K562 (cell line): Measurements from ENCODE around the gene DDIT3. TPM values are rescaled to one million over a fixed set of nuclear protein-coding genes. Genes with fewer than 3 reads are reported as not detected.
A peak's percentile ranks its signal among the peaks of the same experiment; 100 is the strongest.

Source experiments
- ATF3 ChIP-seq, 2 experiments: fragments of 450-650 bp in 1 of 2; sonication (generic) in 1 of 2; formaldehyde crosslinking in 1 of 2; IDR thresholded peaks in 1 of 2; conservative IDR thresholded peaks in 1 of 2; 2 replicates each; pipeline versions ENCODE4 v1.6.1 to v1.8.1; 2016 to 2023; ENCODE audit warnings: mild to moderate bottlenecking in 2 of 2, moderate library complexity in 2 of 2, inconsistent platforms in 1 of 2, missing genetic modification reagents in 1 of 2
- PCBP2 ChIP-seq: fragments of 200-400 bp; formaldehyde crosslinking; IDR thresholded peaks from 2 replicates; pipeline ENCODE4 v1.6.1; 2018; ENCODE audit warnings: low read length, low read depth, mild to moderate bottlenecking, moderate library complexity; ENCODE audit not compliant: poor library complexity, severe bottlenecking
- POU5F1 ChIP-seq: fragments of 150-350 bp; IDR thresholded peaks from 2 replicates; pipeline ENCODE4 v1.6.1; 2014; ENCODE audit warnings: borderline replicate concordance, low read length, low read depth, mild to moderate bottlenecking; ENCODE audit not compliant: partially characterized antibody
- SIRT6 ChIP-seq: IDR thresholded peaks from one replicate; pipeline ENCODE4 v1.6.1; 2012; ENCODE audit warnings: low read depth, mild to moderate bottlenecking, control low read depth, inconsistent platforms, low read length, moderate library complexity
- SRF ChIP-seq, 2 experiments: fragments of 250-450, 450-650 bp in 1 of 2; sonication (Bioruptor Pico) in 1 of 2; sonication (generic) in 1 of 2; formaldehyde crosslinking; IDR thresholded peaks; 2 replicates each; pipeline versions ENCODE4 v1.5.0 to v1.5.1; 2020 to 2022; ENCODE audit warnings: mild to moderate bottlenecking in 1 of 2, missing genetic modification reagents in 1 of 2
- ZNF23 ChIP-seq: fragments of 250-450 bp; sonication (Bioruptor Pico); IDR thresholded peaks from 2 replicates; pipeline ENCODE4 v1.4.0; 2020; ENCODE audit warnings: mild to moderate bottlenecking
- polyA plus RNA-seq, 8 experiments: library from polyadenylated mRNA; depleted of rRNA in 4 of 8; stranded (reverse) in 5 of 8; unstranded in 3 of 8; fragments of >200 nt; fragmentation: Nextera tagmentation in 2 of 8; fragmentation: Illumina TruSeq in 1 of 8; extraction: Ambion mirVana in 2 of 8; extraction: Trizol in 1 of 8; gene quantifications; 2 replicates each; pipeline versions ENCODE4 v1.2.1 to v1.2.3, GENCODE V29; 2011 to 2014; ENCODE audit warnings: inconsistent platforms in 1 of 8, missing spikeins in 1 of 8
- total RNA-seq, 7 experiments: library from RNA; depleted of rRNA in 6 of 7; stranded (reverse); fragments of >200 nt in 6 of 7; fragmentation: Illumina TruSeq in 2 of 7; extraction: Trizol in 2 of 7; gene quantifications; 2 replicates each; pipeline versions ENCODE4 v1.2.1 to v1.2.3, GENCODE V29; 2011 to 2021; ENCODE audit warnings: low replicate concordance in 1 of 7
- TF ChIP-seq, protein P1 (sequence below): sonication (generic); formaldehyde crosslinking; IDR thresholded peaks from 2 replicates; pipeline ENCODE4 v1.9.0; 2022; ENCODE audit warnings: mild to moderate bottlenecking, missing genetic modification reagents

The DDIT3 gene
- total and polyA plus RNA-seq, 9 of the 15 experiments (the other 6 are each of a cell fraction or from before 2014, with no cell fraction given), result 59.1 to 272 (median 89.9) TPM

DNA sequence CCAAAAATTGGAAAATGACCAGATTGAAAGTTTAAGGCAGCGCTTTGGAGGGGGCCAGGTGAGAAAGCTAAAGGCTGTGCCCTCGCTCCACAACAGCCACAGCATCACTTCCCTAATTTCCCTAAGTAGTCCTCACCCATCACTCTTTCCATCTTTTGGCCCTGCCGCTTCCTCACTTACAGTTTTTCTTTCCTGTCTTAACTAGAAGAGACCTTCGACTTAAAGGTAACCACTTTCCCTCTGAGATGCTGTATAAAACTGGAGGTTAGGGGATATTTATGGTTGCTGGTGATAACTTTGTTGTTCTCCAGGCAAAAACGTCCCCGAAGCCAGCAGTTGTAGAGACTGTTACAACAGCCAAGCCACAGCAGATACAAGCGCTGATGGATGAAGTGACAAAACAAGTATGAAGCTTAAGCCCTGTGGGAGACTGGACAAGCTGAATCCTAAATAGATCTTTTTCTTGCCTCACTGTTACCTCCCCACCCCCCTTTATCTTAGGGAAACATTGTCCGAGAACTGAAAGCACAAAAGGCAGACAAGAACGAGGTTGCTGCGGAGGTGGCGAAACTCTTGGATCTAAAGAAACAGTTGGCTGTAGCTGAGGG is 4.3 kb downstream of the DDIT3 start (continued):
- TF ChIP-seq SRF (CRISPR knock-in tag; IDR thresholded peaks at IDR 0.05), result peak in 1 of 2 experiments; percentile 29; a peak in 2 of 4 replicates
- TF ChIP-seq ATF3 (IDR thresholded peaks at IDR 0.05), result no peak
- TF ChIP-seq ATF3 (CRISPR knock-in tag; conservative IDR thresholded peaks at IDR 0.05), result peak; percentile 34; the same call in 1 of the 2 replicates
- no peak for TF ChIP-seq PCBP2
- TF ChIP-seq, protein P1, sequence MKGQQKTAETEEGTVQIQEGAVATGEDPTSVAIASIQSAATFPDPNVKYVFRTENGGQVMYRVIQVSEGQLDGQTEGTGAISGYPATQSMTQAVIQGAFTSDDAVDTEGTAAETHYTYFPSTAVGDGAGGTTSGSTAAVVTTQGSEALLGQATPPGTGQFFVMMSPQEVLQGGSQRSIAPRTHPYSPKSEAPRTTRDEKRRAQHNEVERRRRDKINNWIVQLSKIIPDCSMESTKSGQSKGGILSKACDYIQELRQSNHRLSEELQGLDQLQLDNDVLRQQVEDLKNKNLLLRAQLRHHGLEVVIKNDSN (CRISPR knock-in tag), result no peak
- TF ChIP-seq POU5F1, result no peak
- TF ChIP-seq SIRT6, result peak; percentile 20
- TF ChIP-seq ZNF23 (CRISPR knock-in tag), result peak; percentile 30; the same call in 1 of the 2 replicates
